ENCODE measurements around the gene SYNDIG1L.
"Not testable (repeated sequence)": the region's sequence is repeated elsewhere in the genome, so short reads cannot be mapped to it uniquely, and the experiment has no call there.

SYNDIG1L gene

GRCh38 chr14:74402401-74403251 is 23.4 kb downstream of the SYNDIG1L start:
- no peak for DNase-seq

GRCh38 chr14:74401504-74402241 is 24.3 kb downstream of the SYNDIG1L start:
- peak; percentile 68 for DNase-seq

GRCh38 chr14:74400919-74401503 is 25.0 kb downstream of the SYNDIG1L start:
- DNase-seq, result no peak

GRCh38 chr14:74400031-74400685 is 25.9 kb downstream of the SYNDIG1L start:
- no peak for DNase-seq

GRCh38 chr14:74395094-74395493 is 30.9 kb downstream of the SYNDIG1L start:
- no peak for DNase-seq

- DNase-seq, result no peak
These were observed 31.5 kb downstream of the SYNDIG1L start for GRCh38 chr14:74394549-74394948.

- no peak for DNase-seq
These were observed 33.1 kb downstream of the SYNDIG1L start for GRCh38 chr14:74392616-74393570.

GRCh38 chr14:74391479-74391878 is 34.5 kb downstream of the SYNDIG1L start:
- DNase-seq, result no peak

- DNase-seq, result not testable (repeated sequence)
These were observed 35.5 kb downstream of the SYNDIG1L start for GRCh38 chr14:74390505-74390904.

GRCh38 chr14:74389980-74390379 is 36.0 kb downstream of the SYNDIG1L start:
- no peak for DNase-seq

GRCh38 chr14:74382231-74382630 is 43.8 kb downstream of the SYNDIG1L start:
- DNase-seq, result no peak

- DNase-seq, result not testable (repeated sequence)
These were observed 44.4 kb downstream of the SYNDIG1L start for GRCh38 chr14:74381571-74381970.

- DNase-seq, result no peak
These were observed 45.2 kb downstream of the SYNDIG1L start for GRCh38 chr14:74380845-74381244.

- no peak for DNase-seq
These were observed 45.8 kb downstream of the SYNDIG1L start for GRCh38 chr14:74380172-74380571.

GRCh38 chr14:74377976-74378690 is 47.9 kb downstream of the SYNDIG1L start:
- no peak for DNase-seq

GRCh38 chr14:74368441-74368840 is 57.6 kb downstream of the SYNDIG1L start:
- no peak for DNase-seq

GRCh38 chr14:74368026-74368425 is 58.0 kb downstream of the SYNDIG1L start:
- no peak for DNase-seq

- DNase-seq, result no peak
These were observed 61.6 kb downstream of the SYNDIG1L start for GRCh38 chr14:74364271-74364880.

- DNase-seq, result peak; percentile 78
These were observed 63.6 kb downstream of the SYNDIG1L start for GRCh38 chr14:74362361-74362915.

- no peak for DNase-seq
These were observed 65.8 kb downstream of the SYNDIG1L start for GRCh38 chr14:74360163-74360562.
